AG20443 (cell line): Measurements from ENCODE around the gene CCDC32.

Experiments
- DNase-seq: peaks from one replicate; pipeline ENCODE4 v3.0.0; 2012; ENCODE audit warnings: low spot score, mixed read lengths

Gene CCDC32

DNA sequence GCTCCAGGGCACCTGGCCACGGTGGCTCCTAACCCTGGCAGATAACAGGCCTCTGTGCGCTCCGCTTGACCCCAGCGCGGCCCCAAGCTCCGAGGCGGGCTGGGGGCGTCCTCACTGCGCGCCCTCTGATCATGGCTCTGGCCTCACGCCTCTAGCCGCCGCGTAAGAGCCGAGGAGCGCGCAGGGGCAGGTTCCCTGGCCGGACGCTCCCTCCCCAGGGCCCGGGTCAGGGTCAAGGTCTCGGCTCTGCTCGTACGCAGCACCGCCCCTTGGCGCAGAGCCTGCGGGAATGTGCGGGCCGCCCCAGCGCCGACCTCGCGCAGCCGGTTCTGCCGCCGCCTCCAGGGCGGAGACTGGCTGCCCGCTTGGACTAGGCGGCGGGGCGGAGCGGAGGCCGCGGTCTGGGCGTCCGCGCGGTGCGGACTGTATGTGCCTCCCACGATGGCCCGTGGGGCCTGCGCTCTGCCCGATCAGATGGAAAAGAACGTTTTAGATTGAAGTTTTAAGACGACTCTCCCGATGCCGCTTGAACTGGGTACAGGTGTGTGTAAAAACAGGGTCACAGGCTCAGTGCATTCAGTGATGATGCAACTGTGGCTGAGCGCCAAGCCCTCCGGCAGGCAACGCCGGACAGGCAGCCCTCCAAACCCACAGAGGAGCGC lies 53.2 kb downstream of the CCDC32 start:
- DNase-seq, result peak; percentile 91

DNA sequence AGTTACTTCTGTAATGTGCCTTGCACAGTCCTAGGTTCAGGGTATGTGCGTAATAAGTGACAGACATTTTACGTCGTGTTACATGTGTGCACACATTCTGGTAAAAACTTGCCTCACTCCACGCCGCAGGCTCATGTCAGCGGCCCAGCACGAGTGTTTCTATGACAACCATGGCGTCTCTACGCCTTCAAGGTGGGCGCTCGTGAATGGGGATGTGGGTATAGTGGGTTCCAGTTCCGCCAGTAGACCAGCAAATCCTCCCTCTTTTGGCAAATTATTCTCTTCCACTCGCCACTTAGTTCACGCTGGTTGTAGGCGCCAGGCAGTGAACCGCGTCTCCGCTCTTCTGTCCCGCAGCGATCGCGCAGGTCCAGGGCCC lies 53.8 kb downstream of the CCDC32 start:
- no peak for DNase-seq

DNA sequence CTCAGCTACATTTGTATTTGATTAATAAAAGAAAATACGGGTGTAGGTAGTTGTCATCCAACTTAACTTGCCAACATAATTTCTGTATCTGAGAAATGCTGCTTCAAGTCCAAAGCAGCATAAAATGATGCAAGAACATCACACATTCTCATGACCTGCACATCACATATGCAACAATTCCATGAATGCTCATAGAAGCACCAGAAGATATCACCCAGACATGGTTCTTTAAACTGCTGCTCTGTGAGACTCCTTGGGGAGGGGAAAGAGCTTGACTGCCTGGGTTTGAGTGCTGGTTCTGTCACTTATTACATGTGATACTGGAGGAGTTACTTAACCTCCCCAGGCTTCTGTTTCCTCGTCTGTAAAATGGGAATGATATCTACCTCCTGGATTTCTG lies 54.6 kb downstream of the CCDC32 start:
- DNase-seq, result no peak

DNA sequence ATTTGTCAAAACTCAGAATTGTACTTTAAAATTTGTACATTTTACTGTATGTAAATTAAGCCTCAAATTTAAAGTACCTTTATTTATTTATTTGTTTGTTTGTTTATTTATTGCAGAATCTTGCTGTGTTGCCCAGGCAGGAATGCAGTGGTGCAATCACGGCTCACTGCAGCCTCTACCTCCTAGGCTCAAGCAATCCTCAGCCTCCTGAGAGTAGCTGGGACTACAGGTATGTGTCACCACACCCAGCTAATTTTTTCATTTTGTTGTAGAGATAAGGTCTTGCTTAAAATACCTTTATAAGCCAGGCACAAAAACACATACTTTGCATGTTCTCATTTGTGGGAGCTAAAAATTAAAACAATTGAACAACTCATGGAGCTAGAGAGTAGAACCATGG lies 56.6 kb downstream of the CCDC32 start:
- DNase-seq, result no peak

DNA sequence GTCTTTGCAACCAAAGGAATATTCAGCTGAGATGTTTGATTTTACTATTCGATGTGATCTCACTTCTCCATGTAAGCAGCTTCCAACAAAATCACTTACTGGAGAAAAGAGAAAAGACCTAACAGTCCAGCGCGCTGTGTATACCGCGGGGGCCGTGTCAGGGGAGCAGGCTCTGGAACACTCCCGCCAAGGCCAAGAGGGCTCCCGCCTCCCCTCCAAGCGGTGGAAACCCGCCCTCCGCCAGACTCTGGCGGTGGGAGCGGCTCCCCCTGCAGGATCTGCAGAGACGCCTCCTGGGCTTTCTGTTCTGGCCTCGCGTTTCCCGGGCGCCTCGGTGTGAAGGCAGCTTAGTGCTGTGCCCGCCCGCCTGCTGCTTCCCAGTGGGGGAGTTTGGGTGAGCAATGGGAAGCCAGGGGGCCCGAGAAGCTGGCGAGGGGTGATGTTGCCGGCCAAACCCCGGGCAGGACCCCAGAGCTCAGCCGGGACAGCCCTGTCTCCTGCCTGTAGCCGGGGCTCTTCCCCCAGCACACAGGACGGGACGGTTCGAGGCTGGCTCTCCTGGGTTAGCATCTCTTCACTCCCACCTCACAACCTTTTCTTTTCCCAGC lies 57.8 kb downstream of the CCDC32 start:
- peak; percentile 93 for DNase-seq
